ENCODE measurements around the gene SLCO2A1. TPM values are rescaled to one million over a fixed set of nuclear protein-coding genes. Genes with fewer than 3 reads are reported as not detected.
A peak's percentile ranks its signal among the peaks of the same experiment; 100 is the strongest.

SLCO2A1 gene
- total RNA-seq, 1 donor from 2014 or later, result 59.2 TPM

GRCh38 chr3:133894353-133895207 is 135.1 kb downstream of the SLCO2A1 start:
- intact Hi-C loops (cut with DNase I), result loop anchor here (2.0 to 10.0 kb wide), 2 partner anchors 66 to 230 kb away; partner anchors contain the start of gene TOPBP1
- peak; percentile 76 for DNase-seq (ENCODE audit: low spot score)

- intact Hi-C loops (cut with DNase I), result loop anchor here (2.0 to 10.0 kb wide), 2 partner anchors 65 to 229 kb away; partner anchors contain the start of gene TOPBP1
- peak; percentile 61 for DNase-seq (ENCODE audit: low spot score)
Observed at GRCh38 chr3:133893683-133894352, 135.9 kb downstream of the SLCO2A1 start.

- peak; percentile 84 for DNase-seq (ENCODE audit: low spot score)
- intact Hi-C loops (cut with DNase I), result loop anchor here (10.0 kb wide), 1 partner anchor 228 kb away; the partner anchor contains the start of gene TOPBP1
Observed at GRCh38 chr3:133892541-133893231, 137.0 kb downstream of the SLCO2A1 start.

GRCh38 chr3:133891662-133892378 is 137.9 kb downstream of the SLCO2A1 start:
- peak; percentile 46 for DNase-seq (ENCODE audit: low spot score)
- intact Hi-C loops (cut with DNase I), result loop anchor here (10.0 kb wide), 1 partner anchor 227 kb away; the partner anchor contains the start of gene TOPBP1

- intact Hi-C loops (cut with DNase I), result loop anchor here (10.0 kb wide), 1 partner anchor 226 kb away; the partner anchor contains the start of gene TOPBP1
- peak; percentile 24 for DNase-seq (ENCODE audit: low spot score)
Observed at GRCh38 chr3:133890972-133891644, 138.6 kb downstream of the SLCO2A1 start.

GRCh38 chr3:133890037-133890436 is 139.7 kb downstream of the SLCO2A1 start:
- intact Hi-C loops (cut with DNase I), result loop anchor here (10.0 kb wide), 1 partner anchor 225 kb away; the partner anchor contains the start of gene TOPBP1
- DNase-seq (ENCODE audit: low spot score), result peak; percentile 22

GRCh38 chr3:133888726-133889340 is 140.9 kb downstream of the SLCO2A1 start:
- intact Hi-C loops (cut with DNase I), result no loop called here
- DNase-seq (ENCODE audit: low spot score), result peak; percentile 51

- intact Hi-C loops (cut with DNase I), result no loop called here
- peak; percentile 70 for DNase-seq (ENCODE audit: low spot score)
Observed at GRCh38 chr3:133887803-133888703, 141.7 kb downstream of the SLCO2A1 start.

GRCh38 chr3:133887074-133887802 is 142.5 kb downstream of the SLCO2A1 start:
- DNase-seq (ENCODE audit: low spot score), result peak; percentile 54
- intact Hi-C loops (cut with DNase I), result no loop called here

GRCh38 chr3:133886031-133886722 is 143.5 kb downstream of the SLCO2A1 start:
- peak; percentile 41 for DNase-seq (ENCODE audit: low spot score)
- intact Hi-C loops (cut with DNase I), result no loop called here

- DNase-seq (ENCODE audit: low spot score), result peak; percentile 38
- intact Hi-C loops (cut with DNase I), result no loop called here
Observed at GRCh38 chr3:133884887-133885711, 144.6 kb downstream of the SLCO2A1 start.

- intact Hi-C loops (cut with DNase I), result no loop called here
- peak; percentile 54 for DNase-seq (ENCODE audit: low spot score)
Observed at GRCh38 chr3:133884054-133884886, 145.5 kb downstream of the SLCO2A1 start.

GRCh38 chr3:133883641-133884040 is 146.1 kb downstream of the SLCO2A1 start:
- intact Hi-C loops (cut with DNase I), result no loop called here
- peak; percentile 31 for DNase-seq (ENCODE audit: low spot score)

- DNase-seq (ENCODE audit: low spot score), result peak; percentile 59
- intact Hi-C loops (cut with DNase I), result no loop called here
Observed at GRCh38 chr3:133882986-133883586, 146.6 kb downstream of the SLCO2A1 start.

Measured in cardiac septum (tissue), 1 donor.